Loucy (cell line): ENCODE results near the gene DPYSL4.
"Not testable (repeated sequence)": the region's sequence is repeated elsewhere in the genome, so short reads cannot be mapped to it uniquely, and the experiment has no call there.

ENCODE experiments used
- H2AFZ ChIP-seq: fragments of 200-600 bp; sonication (generic); 2 replicates; pipeline ENCODE4 v1.6.0; 2016; ENCODE audit warnings: antibody characterized with exemption, mild to moderate bottlenecking, low read length, moderate library complexity
- H3F3A ChIP-seq: fragments of 200-600 bp; 2 replicates; pipeline ENCODE4 v1.6.0; 2016; ENCODE audit warnings: antibody characterized with exemption, low read depth, mild to moderate bottlenecking
- H3K27me3 ChIP-seq: fragments of 200-600 bp; sonication (generic); 2 replicates; pipeline ENCODE4 v1.6.1; 2014; ENCODE audit warnings: low read length, mild to moderate bottlenecking; ENCODE audit not compliant: insufficient read depth, poor library complexity, severe bottlenecking
- H3K36me3 ChIP-seq: fragments of 200-600 bp; sonication (generic); 2 replicates; pipeline ENCODE4 v1.6.1; 2016; ENCODE audit warnings: low read length; ENCODE audit not compliant: insufficient read depth
- H3K4me1 ChIP-seq: fragments of 200-600 bp; sonication (generic); 2 replicates; pipeline ENCODE4 v1.5.1; 2014; ENCODE audit warnings: low read length, mild to moderate bottlenecking; ENCODE audit not compliant: insufficient read depth, poor library complexity, severe bottlenecking
- H3K4me2 ChIP-seq: fragments of 200-600 bp; sonication (generic); 2 replicates; pipeline ENCODE4 v1.6.0; 2014; ENCODE audit warnings: antibody characterized with exemption, low read length, low read depth, mild to moderate bottlenecking; ENCODE audit not compliant: poor library complexity, severe bottlenecking
- H3K4me3 ChIP-seq: fragments of 200-600 bp; sonication (generic); 2 replicates; pipeline ENCODE4 v1.5.1; 2014; ENCODE audit warnings: low read length, mild to moderate bottlenecking, mixed read lengths; ENCODE audit not compliant: poor library complexity, severe bottlenecking
- H3K79me2 ChIP-seq: fragments of 200-600 bp; sonication (generic); 2 replicates; pipeline ENCODE4 v1.6.1; 2014; ENCODE audit warnings: low read length; ENCODE audit not compliant: insufficient read depth
- H3K9ac ChIP-seq: fragments of 200-600 bp; sonication (generic); 2 replicates; pipeline ENCODE4 v1.6.0; 2014; ENCODE audit warnings: mild to moderate bottlenecking, low read depth, low read length, moderate library complexity; ENCODE audit not compliant: poor library complexity, severe bottlenecking
- H3K9me2 ChIP-seq: fragments of 200-600 bp; sonication (generic); replicated peaks from 2 replicates; pipeline ENCODE4 v1.6.1; 2016; ENCODE audit warnings: low read depth, low read length, mixed read lengths
- H3K9me3 ChIP-seq: fragments of 200-600 bp; sonication (generic); 2 replicates; pipeline ENCODE4 v1.6.1; 2014; ENCODE audit warnings: mild to moderate bottlenecking, antibody characterized with exemption, low read length, low read depth; ENCODE audit not compliant: insufficient read depth
- H4K20me1 ChIP-seq: fragments of 200-600 bp; sonication (generic); 2 replicates; pipeline ENCODE4 v1.6.0; 2014; ENCODE audit warnings: antibody characterized with exemption, low read length, mild to moderate bottlenecking; ENCODE audit not compliant: insufficient read depth, poor library complexity, severe bottlenecking
- CTCF ChIP-seq: fragments of 200-600 bp; sonication (generic); conservative IDR thresholded peaks from 2 replicates; pipeline ENCODE4 v1.5.1; 2014; ENCODE audit warnings: mild to moderate bottlenecking, antibody characterized with exemption, low read length
- EZH2phosphoT487 ChIP-seq: fragments of 200-600 bp; IDR thresholded peaks from 2 replicates; pipeline ENCODE4 v1.6.1; 2018; ENCODE audit warnings: antibody characterized with exemption, mild to moderate bottlenecking, moderate library complexity, borderline replicate concordance

Gene DPYSL4

GRCh38 chr10:132220061-132220460 lies 33.3 kb downstream of the DPYSL4 start:
- no peaks in the 10 kb centered on the region for H3F3A ChIP-seq
- H3K4me1 ChIP-seq, result no peaks in the 10 kb centered on the region
- TF ChIP-seq EZH2phosphoT487 (no peak), CTCF (no peak)
- no peak overlapping the region for H3K9ac ChIP-seq
- no peaks in the 10 kb centered on the region for H3K36me3 ChIP-seq
- peaks cover 7% of the 10 kb centered on the region; the same call in 1 of the 2 replicates for H3K9me3 ChIP-seq
- no peaks in the 10 kb centered on the region for H3K79me2 ChIP-seq
- H3K4me3 ChIP-seq, result no peak overlapping the region
- no peaks in the 10 kb centered on the region for H3K9me2 ChIP-seq
- no peaks in the 10 kb centered on the region for H4K20me1 ChIP-seq
- no peak overlapping the region for H3K4me2 ChIP-seq
- no peaks in the 10 kb centered on the region for H3K27me3 ChIP-seq
- no peak overlapping the region for H2AFZ ChIP-seq

DNA sequence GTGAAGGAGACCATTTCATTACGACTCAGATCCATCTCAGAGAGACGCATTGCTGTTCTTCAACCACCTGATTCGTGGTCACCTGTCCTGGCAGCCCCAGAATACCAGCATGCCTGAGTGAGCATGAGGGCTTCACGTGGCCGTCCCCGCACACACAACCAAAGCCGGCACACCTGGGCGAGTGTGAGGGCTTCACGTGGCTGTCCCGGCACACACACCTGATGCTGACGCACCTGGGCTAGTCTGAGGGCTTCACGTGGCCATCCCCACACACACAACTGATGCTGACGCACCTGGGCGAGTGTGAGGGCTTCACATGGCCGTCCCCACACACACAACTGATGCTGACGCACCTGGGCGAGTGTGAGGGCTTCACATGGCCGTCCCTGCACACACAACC lies 34.2 kb downstream of the DPYSL4 start:
- H3K9me3 ChIP-seq, H3K4me2 ChIP-seq: not testable (repeated sequence)

DNA sequence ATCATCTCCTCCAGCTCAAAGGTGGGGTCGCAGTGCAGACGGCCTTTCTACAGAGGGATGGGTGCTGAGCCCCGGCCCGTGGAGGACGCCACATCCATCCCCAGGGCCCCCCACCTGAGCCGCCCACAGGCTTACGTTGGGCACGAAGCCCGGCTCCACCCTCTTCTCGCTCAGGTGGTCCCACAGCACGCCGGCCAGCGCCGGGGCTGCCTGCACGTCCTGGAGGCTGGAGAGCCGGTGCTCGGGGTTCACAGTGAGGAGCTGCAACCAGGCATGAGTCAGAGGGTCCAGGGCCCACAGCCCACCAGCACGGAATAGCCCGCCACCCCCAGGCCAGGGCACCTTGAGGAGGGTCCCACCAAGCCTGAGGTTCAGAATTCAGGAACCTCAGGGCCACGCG lies 36.0 kb downstream of the DPYSL4 start:
- Histone ChIP-seq H3K4me1 (no peaks in the 10 kb centered on the region), H3K27me3 (no peaks in the 10 kb centered on the region), H3K4me2 (no peak overlapping the region), H3K9me2 (no peaks in the 10 kb centered on the region), H2AFZ (no peak overlapping the region), H3K9me3 (peaks cover 7% of the 10 kb centered on the region; the same call in 1 of the 2 replicates), H4K20me1 (no peaks in the 10 kb centered on the region), H3K9ac (no peak overlapping the region), H3F3A (no peaks in the 10 kb centered on the region), H3K79me2 (no peaks in the 10 kb centered on the region), H3K4me3 (no peak overlapping the region), H3K36me3 (no peaks in the 10 kb centered on the region)
- TF ChIP-seq EZH2phosphoT487, result no peak
- TF ChIP-seq CTCF, result no peak

More for the DNA sequence above, 34.2 kb downstream of the DPYSL4 start:
- not testable (repeated sequence) for H3F3A ChIP-seq, H4K20me1 ChIP-seq, H3K4me1 ChIP-seq, H3K9me2 ChIP-seq, H3K4me3 ChIP-seq, H3K27me3 ChIP-seq, H3K79me2 ChIP-seq, H2AFZ ChIP-seq, H3K36me3 ChIP-seq, H3K9ac ChIP-seq

- no peaks in the 10 kb centered on the region for H3K4me1 ChIP-seq
- H4K20me1 ChIP-seq, result no peaks in the 10 kb centered on the region
- no peaks in the 10 kb centered on the region for H3K36me3 ChIP-seq
- no peaks in the 10 kb centered on the region for H3K27me3 ChIP-seq
- no peak overlapping the region for H3K4me2 ChIP-seq
- H2AFZ ChIP-seq, result peak overlapping the region; percentile 71; the same call in 1 of the 2 replicates
- no peaks in the 10 kb centered on the region for H3K79me2 ChIP-seq
- no peaks in the 10 kb centered on the region for H3K9me2 ChIP-seq
- no peak overlapping the region for H3K9ac ChIP-seq
- H3K4me3 ChIP-seq, result no peak overlapping the region
- no peak for TF ChIP-seq EZH2phosphoT487
- TF ChIP-seq CTCF, result peak; percentile 75
- no peaks in the 10 kb centered on the region for H3F3A ChIP-seq
- H3K9me3 ChIP-seq, result peaks cover 7% of the 10 kb centered on the region; the same call in 1 of the 2 replicates
Observed at GRCh38 chr10:132223156-132223590, 36.4 kb downstream of the DPYSL4 start.
